Dendritic cell treated with granulocyte-macrophage colony-stimulating factor and Interleukin-4, amounts not matched to agents 40 ng/mL and 50 ng/mL, for 4 days (primary cell): ENCODE data around the gene LMF1.
"Not testable (repeated sequence)": the region's sequence is repeated elsewhere in the genome, so short reads cannot be mapped to it uniquely, and the experiment has no call there.

Experiments
- H3K27ac Mint-ChIP-seq: one replicate; pipeline ENCODE4 v1.8.0; 2022; ENCODE audit warnings: mild to moderate bottlenecking, mixed read lengths
- H3K27me3 Mint-ChIP-seq: one replicate; pipeline ENCODE4 v1.8.0; 2022; ENCODE audit warnings: mild to moderate bottlenecking, mixed read lengths
- H3K36me3 Mint-ChIP-seq: one replicate; pipeline ENCODE4 v1.8.0; 2022; ENCODE audit warnings: low read depth, mixed read lengths
- H3K4me1 Mint-ChIP-seq: one replicate; pipeline ENCODE4 v1.8.0; 2022; ENCODE audit warnings: low read depth, mixed read lengths
- H3K4me3 Mint-ChIP-seq: one replicate; pipeline ENCODE4 v1.8.0; 2022; ENCODE audit warnings: mild to moderate bottlenecking, moderate library complexity, mixed read lengths
- H3K9me3 Mint-ChIP-seq: one replicate; pipeline ENCODE4 v1.8.0; 2022; ENCODE audit warnings: mixed read lengths
- intact Hi-C: fragments of 100-400 bp; cut with micrococcal nuclease; formaldehyde crosslinking; loops from one replicate; pipeline ENCODE4 v1.15.0; 2022

LMF1 gene

GRCh38 chr16:822909-823297 lies 147.9 kb downstream of the LMF1 start:
- intact Hi-C loops, result no loop called here
- H3K36me3 Mint-ChIP-seq, result no peaks in the 10 kb centered on the region
- H3K4me3 Mint-ChIP-seq, result no peak overlapping the region
- H3K4me1 Mint-ChIP-seq, result no peaks in the 10 kb centered on the region
- H3K9me3 Mint-ChIP-seq, result no peaks in the 10 kb centered on the region
- peaks cover 25% of the 10 kb centered on the region for H3K27me3 Mint-ChIP-seq
- H3K27ac Mint-ChIP-seq, result no peak overlapping the region

- no peaks in the 10 kb centered on the region for H3K9me3 Mint-ChIP-seq
- no peak overlapping the region for H3K4me3 Mint-ChIP-seq
- no peaks in the 10 kb centered on the region for H3K36me3 Mint-ChIP-seq
- intact Hi-C loops, result no loop called here
- H3K27me3 Mint-ChIP-seq, result peaks cover 29% of the 10 kb centered on the region
- no peak overlapping the region for H3K27ac Mint-ChIP-seq
- no peaks in the 10 kb centered on the region for H3K4me1 Mint-ChIP-seq
Measured at GRCh38 chr16:822174-822908, 148.4 kb downstream of the LMF1 start.

- Mint-ChIP-seq H3K36me3 (no peaks in the 10 kb centered on the region), H3K4me3 (no peak overlapping the region), H3K4me1 (no peaks in the 10 kb centered on the region), H3K27ac (no peak overlapping the region), H3K9me3 (no peaks in the 10 kb centered on the region), H3K27me3 (peaks cover 35% of the 10 kb centered on the region)
- intact Hi-C loops, result no loop called here
Measured at GRCh38 chr16:821751-822150, 149.0 kb downstream of the LMF1 start.

GRCh38 chr16:820748-821147 lies 150.0 kb downstream of the LMF1 start:
- Mint-ChIP-seq H3K9me3 (no peaks in the 10 kb centered on the region), H3K4me1 (no peaks in the 10 kb centered on the region), H3K27ac (no peak overlapping the region), H3K36me3 (no peaks in the 10 kb centered on the region), H3K4me3 (no peak overlapping the region), H3K27me3 (peaks cover 44% of the 10 kb centered on the region)
- intact Hi-C loops, result no loop called here

- peaks cover 47% of the 10 kb centered on the region for H3K27me3 Mint-ChIP-seq
- intact Hi-C loops, H3K27ac Mint-ChIP-seq, H3K4me3 Mint-ChIP-seq, H3K4me1 Mint-ChIP-seq, H3K36me3 Mint-ChIP-seq, H3K9me3 Mint-ChIP-seq: not testable (repeated sequence)
Measured at GRCh38 chr16:820044-820408, 150.8 kb downstream of the LMF1 start.

- Mint-ChIP-seq H3K36me3 (no peaks in the 10 kb centered on the region), H3K9me3 (no peaks in the 10 kb centered on the region), H3K4me3 (no peak overlapping the region), H3K4me1 (no peaks in the 10 kb centered on the region), H3K27ac (no peak overlapping the region), H3K27me3 (peaks cover 53% of the 10 kb centered on the region)
- intact Hi-C loops, result no loop called here
Measured at GRCh38 chr16:819336-820043, 151.3 kb downstream of the LMF1 start.

GRCh38 chr16:818592-818991 lies 152.2 kb downstream of the LMF1 start:
- intact Hi-C loops, result no loop called here
- Mint-ChIP-seq H3K27me3 (peaks cover 61% of the 10 kb centered on the region), H3K36me3 (no peaks in the 10 kb centered on the region), H3K27ac (no peak overlapping the region), H3K9me3 (no peaks in the 10 kb centered on the region), H3K4me3 (no peak overlapping the region), H3K4me1 (no peaks in the 10 kb centered on the region)

GRCh38 chr16:818132-818531 lies 152.7 kb downstream of the LMF1 start:
- intact Hi-C loops, result no loop called here
- H3K36me3 Mint-ChIP-seq, result no peaks in the 10 kb centered on the region
- H3K4me1 Mint-ChIP-seq, result no peaks in the 10 kb centered on the region

GRCh38 chr16:817001-817906 lies 153.5 kb downstream of the LMF1 start:
- H3K4me1 Mint-ChIP-seq, result no peaks in the 10 kb centered on the region
- H3K9me3 Mint-ChIP-seq, result no peaks in the 10 kb centered on the region
- no peak overlapping the region for H3K27ac Mint-ChIP-seq
- H3K27me3 Mint-ChIP-seq, result peaks cover 73% of the 10 kb centered on the region
- no peaks in the 10 kb centered on the region for H3K36me3 Mint-ChIP-seq
- no peak overlapping the region for H3K4me3 Mint-ChIP-seq
- intact Hi-C loops, result no loop called here

More at GRCh38 chr16:818132-818531, 152.7 kb downstream of the LMF1 start:
- Mint-ChIP-seq H3K27ac (no peak overlapping the region), H3K9me3 (no peaks in the 10 kb centered on the region), H3K4me3 (no peak overlapping the region), H3K27me3 (peaks cover 65% of the 10 kb centered on the region)

GRCh38 chr16:815861-816260 lies 154.9 kb downstream of the LMF1 start:
- intact Hi-C loops, result loop anchor here (2.0 kb wide), 1 partner anchor 239 kb away; no protein-coding TSS in a partner anchor
- Mint-ChIP-seq H3K36me3 (no peaks in the 10 kb centered on the region), H3K27me3 (peaks cover 81% of the 10 kb centered on the region), H3K4me1 (no peaks in the 10 kb centered on the region), H3K9me3 (no peaks in the 10 kb centered on the region), H3K27ac (no peak overlapping the region), H3K4me3 (no peak overlapping the region)

- H3K36me3 Mint-ChIP-seq, result no peaks in the 10 kb centered on the region
- no peaks in the 10 kb centered on the region for H3K9me3 Mint-ChIP-seq
- no peak overlapping the region for H3K4me3 Mint-ChIP-seq
- no peak overlapping the region for H3K27ac Mint-ChIP-seq
- intact Hi-C loops, result loop anchor here (2.0 kb wide), 1 partner anchor 240 kb away; no protein-coding TSS in a partner anchor
- H3K27me3 Mint-ChIP-seq, result peaks cover 81% of the 10 kb centered on the region
- no peaks in the 10 kb centered on the region for H3K4me1 Mint-ChIP-seq
Measured at GRCh38 chr16:814974-815373, 155.8 kb downstream of the LMF1 start.

GRCh38 chr16:813916-814412 lies 156.8 kb downstream of the LMF1 start:
- intact Hi-C loops, result loop anchor here (2.0 kb wide), 1 partner anchor 241 kb away; no protein-coding TSS in a partner anchor
- Mint-ChIP-seq H3K36me3 (no peaks in the 10 kb centered on the region), H3K4me1 (peaks cover under 1% of the 10 kb centered on the region), H3K4me3 (no peak overlapping the region), H3K27me3 (peaks cover 73% of the 10 kb centered on the region), H3K9me3 (no peaks in the 10 kb centered on the region), H3K27ac (no peak overlapping the region)

- peaks cover 6% of the 10 kb centered on the region for H3K4me1 Mint-ChIP-seq
- no peak overlapping the region for H3K4me3 Mint-ChIP-seq
- no peak overlapping the region for H3K27ac Mint-ChIP-seq
- H3K9me3 Mint-ChIP-seq, result no peaks in the 10 kb centered on the region
- H3K36me3 Mint-ChIP-seq, result no peaks in the 10 kb centered on the region
- peaks cover 75% of the 10 kb centered on the region for H3K27me3 Mint-ChIP-seq
- intact Hi-C loops, result no loop called here
Measured at GRCh38 chr16:813204-813915, 157.4 kb downstream of the LMF1 start.
